T-helper 1 cell treated with Interleukin-12 subunit alpha and Interleukin-12 subunit beta and Interleukin-4 antibody, amounts not matched to agents 30 μg/mL and 1 μg/mL, for 36 hours (primary cell): Measurements from ENCODE around the gene GULP1.

ENCODE experiments used
- H3K27ac Mint-ChIP-seq: one replicate; pipeline ENCODE4 v1.8.0; 2021; ENCODE audit warnings: mild to moderate bottlenecking, mixed read lengths
- H3K27me3 Mint-ChIP-seq: one replicate; pipeline ENCODE4 v1.8.0; 2021; ENCODE audit warnings: low read depth, mixed read lengths
- H3K36me3 Mint-ChIP-seq: one replicate; pipeline ENCODE4 v1.8.0; 2021; ENCODE audit warnings: low read depth, mixed read lengths
- H3K4me1 Mint-ChIP-seq: one replicate; pipeline ENCODE4 v1.8.0; 2021; ENCODE audit warnings: low read depth, mixed read lengths
- H3K4me3 Mint-ChIP-seq: one replicate; pipeline ENCODE4 v1.8.0; 2021; ENCODE audit warnings: mild to moderate bottlenecking, moderate library complexity, mixed read lengths
- H3K9me3 Mint-ChIP-seq: one replicate; pipeline ENCODE4 v1.8.0; 2021; ENCODE audit warnings: mixed read lengths

Gene GULP1

GRCh38 chr2:188360485-188361263 is 69.0 kb downstream of the GULP1 start:
- no peaks in the 10 kb centered on the region for H3K4me1 Mint-ChIP-seq
- no peaks in the 10 kb centered on the region for H3K36me3 Mint-ChIP-seq
- H3K4me3 Mint-ChIP-seq = no peak overlapping the region
- no peaks in the 10 kb centered on the region for H3K27me3 Mint-ChIP-seq
- no peaks in the 10 kb centered on the region for H3K9me3 Mint-ChIP-seq
- H3K27ac Mint-ChIP-seq = no peak overlapping the region

GRCh38 chr2:188364033-188364630 is 72.5 kb downstream of the GULP1 start:
- Mint-ChIP-seq H3K4me1 (no peaks in the 10 kb centered on the region), H3K9me3 (no peaks in the 10 kb centered on the region), H3K27ac (no peak overlapping the region), H3K36me3 (no peaks in the 10 kb centered on the region), H3K27me3 (no peaks in the 10 kb centered on the region), H3K4me3 (no peak overlapping the region)

- Mint-ChIP-seq H3K36me3 (no peaks in the 10 kb centered on the region), H3K27me3 (no peaks in the 10 kb centered on the region), H3K4me1 (no peaks in the 10 kb centered on the region), H3K27ac (no peak overlapping the region), H3K4me3 (no peak overlapping the region), H3K9me3 (no peaks in the 10 kb centered on the region)
Measured at GRCh38 chr2:188365058-188365641, 73.5 kb downstream of the GULP1 start.

GRCh38 chr2:188367164-188367563 is 75.5 kb downstream of the GULP1 start:
- peaks cover 3% of the 10 kb centered on the region for H3K27me3 Mint-ChIP-seq
- no peaks in the 10 kb centered on the region for H3K36me3 Mint-ChIP-seq
- H3K27ac Mint-ChIP-seq = no peak overlapping the region
- no peak overlapping the region for H3K4me3 Mint-ChIP-seq
- H3K9me3 Mint-ChIP-seq = no peaks in the 10 kb centered on the region
- H3K4me1 Mint-ChIP-seq = no peaks in the 10 kb centered on the region

- no peaks in the 10 kb centered on the region for H3K4me1 Mint-ChIP-seq
- H3K27me3 Mint-ChIP-seq = peaks cover 3% of the 10 kb centered on the region
- no peak overlapping the region for H3K4me3 Mint-ChIP-seq
- H3K36me3 Mint-ChIP-seq = no peaks in the 10 kb centered on the region
- no peak overlapping the region for H3K27ac Mint-ChIP-seq
- no peaks in the 10 kb centered on the region for H3K9me3 Mint-ChIP-seq
Measured at GRCh38 chr2:188369365-188369764, 77.7 kb downstream of the GULP1 start.

- no peaks in the 10 kb centered on the region for H3K9me3 Mint-ChIP-seq
- H3K4me3 Mint-ChIP-seq = no peak overlapping the region
- H3K36me3 Mint-ChIP-seq = no peaks in the 10 kb centered on the region
- no peak overlapping the region for H3K27ac Mint-ChIP-seq
- H3K4me1 Mint-ChIP-seq = no peaks in the 10 kb centered on the region
- no peaks in the 10 kb centered on the region for H3K27me3 Mint-ChIP-seq
Measured at GRCh38 chr2:188378371-188378950, 86.8 kb downstream of the GULP1 start.

GRCh38 chr2:188379748-188380147 is 88.1 kb downstream of the GULP1 start:
- Mint-ChIP-seq H3K27me3 (no peaks in the 10 kb centered on the region), H3K9me3 (peaks cover 1% of the 10 kb centered on the region), H3K36me3 (no peaks in the 10 kb centered on the region), H3K27ac (no peak overlapping the region), H3K4me1 (no peaks in the 10 kb centered on the region), H3K4me3 (no peak overlapping the region)

- Mint-ChIP-seq H3K27me3 (no peaks in the 10 kb centered on the region), H3K36me3 (no peaks in the 10 kb centered on the region), H3K9me3 (peaks cover 3% of the 10 kb centered on the region), H3K4me1 (no peaks in the 10 kb centered on the region), H3K4me3 (no peak overlapping the region), H3K27ac (no peak overlapping the region)
Measured at GRCh38 chr2:188380280-188380679, 88.6 kb downstream of the GULP1 start.

- Mint-ChIP-seq H3K9me3 (peaks cover 3% of the 10 kb centered on the region), H3K4me3 (no peak overlapping the region)
Measured at GRCh38 chr2:188381614-188382013, 89.9 kb downstream of the GULP1 start.

GRCh38 chr2:188382107-188382506 is 90.4 kb downstream of the GULP1 start:
- Mint-ChIP-seq H3K4me1 (no peaks in the 10 kb centered on the region), H3K9me3 (peaks cover 3% of the 10 kb centered on the region), H3K27ac (no peak overlapping the region), H3K27me3 (no peaks in the 10 kb centered on the region), H3K36me3 (no peaks in the 10 kb centered on the region), H3K4me3 (no peak overlapping the region)

More at GRCh38 chr2:188381614-188382013, 89.9 kb downstream of the GULP1 start:
- Mint-ChIP-seq H3K27ac (no peak overlapping the region), H3K4me1 (no peaks in the 10 kb centered on the region), H3K36me3 (no peaks in the 10 kb centered on the region), H3K27me3 (no peaks in the 10 kb centered on the region)

GRCh38 chr2:188383158-188383557 is 91.5 kb downstream of the GULP1 start:
- H3K36me3 Mint-ChIP-seq = no peaks in the 10 kb centered on the region

GRCh38 chr2:188385857-188386256 is 94.2 kb downstream of the GULP1 start:
- Mint-ChIP-seq H3K27me3 (no peaks in the 10 kb centered on the region), H3K36me3 (no peaks in the 10 kb centered on the region), H3K4me1 (no peaks in the 10 kb centered on the region), H3K9me3 (peaks cover 3% of the 10 kb centered on the region), H3K4me3 (no peak overlapping the region), H3K27ac (no peak overlapping the region)

More at GRCh38 chr2:188383158-188383557, 91.5 kb downstream of the GULP1 start:
- Mint-ChIP-seq H3K27me3 (no peaks in the 10 kb centered on the region), H3K4me3 (no peak overlapping the region), H3K4me1 (no peaks in the 10 kb centered on the region), H3K9me3 (peaks cover 3% of the 10 kb centered on the region), H3K27ac (no peak overlapping the region)

GRCh38 chr2:188388831-188389230 is 97.2 kb downstream of the GULP1 start:
- Mint-ChIP-seq H3K9me3 (peaks cover 3% of the 10 kb centered on the region), H3K27me3 (no peaks in the 10 kb centered on the region), H3K27ac (no peak overlapping the region), H3K4me3 (no peak overlapping the region), H3K36me3 (no peaks in the 10 kb centered on the region), H3K4me1 (no peaks in the 10 kb centered on the region)

GRCh38 chr2:188391354-188391753 is 99.7 kb downstream of the GULP1 start:
- Mint-ChIP-seq H3K27me3 (no peaks in the 10 kb centered on the region), H3K9me3 (no peaks in the 10 kb centered on the region), H3K27ac (no peak overlapping the region), H3K4me3 (no peak overlapping the region), H3K4me1 (no peaks in the 10 kb centered on the region), H3K36me3 (no peaks in the 10 kb centered on the region)
